Measurements from ENCODE around the gene MRPS27. TPM values are rescaled to one million over a fixed set of nuclear protein-coding genes. Genes with fewer than 3 reads are reported as not detected.
A peak's percentile ranks its signal among the peaks of the same experiment; 100 is the strongest.
"Not testable (repeated sequence)": the region's sequence is repeated elsewhere in the genome, so short reads cannot be mapped to it uniquely, and the experiment has no call there.

The MRPS27 gene
- total and polyA plus RNA-seq, 12 donors, result 20.8 to 91.8 (median 75.8) TPM

GRCh38 chr5:72172786-72173185, 147.3 kb downstream of the MRPS27 start:
- no peak for TF ChIP-seq CTCF (IDR thresholded peaks at IDR 0.05)
- intact Hi-C loops (cut with DNase I), result no loop called here

GRCh38 chr5:72171667-72172066, 148.4 kb downstream of the MRPS27 start:
- WGBS, 2 donors, result 49 to 59% methylated on average over 6 of the region's 6 CpGs
- ATAC-seq, result peak in 6 of 8 donors; percentile 72 to 93 (median 89)
- Histone ChIP-seq H3K9me3 (no peaks in the 10 kb centered on the region), H3K36me3 (peaks cover 0 to 9% (median 0%) of the 10 kb centered on the region in 9 donors), H3K27me3 (peaks cover 0 to 6% (median 0%) of the 10 kb centered on the region in 7 donors), H3K27ac (peak overlapping the region in 2 of 10 donors; percentile 1 to 2), H3K4me1 (peaks cover 4 to 22% (median 17%) of the 10 kb centered on the region in 9 donors), H3K4me3 (no peak overlapping the region)
- intact Hi-C loops (cut with DNase I), result no loop called here
- TF ChIP-seq CTCF (IDR thresholded peaks at IDR 0.05), result no peak
- peak in 1 of 2 donors; percentile 27 for DNase-seq

More at GRCh38 chr5:72172786-72173185, 147.3 kb downstream of the MRPS27 start:
- peaks cover 0 to 12% (median 5%) of the 10 kb centered on the region in 9 donors for H3K4me1 ChIP-seq
- H3K27ac ChIP-seq, result no peak overlapping the region
- no peak for DNase-seq
- peaks cover 0 to 9% (median 0%) of the 10 kb centered on the region in 9 donors for H3K36me3 ChIP-seq
- H3K9me3 ChIP-seq, result no peaks in the 10 kb centered on the region
- peaks cover 0 to 6% (median 0%) of the 10 kb centered on the region in 7 donors for H3K27me3 ChIP-seq
- no peak for ATAC-seq
- no peak overlapping the region for H3K4me3 ChIP-seq
- WGBS, 2 donors, result 83 to 95% methylated on average over 4 of the region's 4 CpGs

DNA sequence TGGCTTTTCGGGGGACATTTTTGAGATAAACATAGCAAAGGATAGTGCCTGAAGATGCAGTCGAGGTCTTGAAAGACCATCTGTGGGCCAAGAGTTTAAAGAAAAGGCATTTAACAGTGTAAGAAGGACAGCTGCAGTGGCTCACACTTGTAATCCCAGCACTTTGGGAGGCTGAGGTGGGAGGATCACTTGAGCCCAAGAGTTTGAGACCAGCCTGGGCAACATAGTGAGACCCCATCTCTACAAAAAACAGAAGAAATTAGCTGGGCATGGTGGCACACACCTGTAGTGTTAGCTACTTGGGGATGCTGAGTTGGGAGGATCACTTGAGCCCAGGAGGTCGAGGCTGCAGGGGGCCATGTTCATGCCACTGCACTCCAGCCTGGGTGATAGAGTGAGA, 148.9 kb downstream of the MRPS27 start:
- H3K9me3 ChIP-seq; DNase-seq; H3K36me3 ChIP-seq; H3K4me3 ChIP-seq; H3K27me3 ChIP-seq; intact Hi-C loops (cut with DNase I): not testable (repeated sequence)
- 95 to 99% methylated on average over 3 of the region's 3 CpGs for WGBS, 2 donors
- Histone ChIP-seq H3K27ac (peak overlapping the region in 1 of 10 donors; percentile 1), H3K4me1 (peaks cover 4 to 27% (median 22%) of the 10 kb centered on the region in 9 donors)
- peak in 1 of 8 donors; percentile 25 for ATAC-seq

DNA sequence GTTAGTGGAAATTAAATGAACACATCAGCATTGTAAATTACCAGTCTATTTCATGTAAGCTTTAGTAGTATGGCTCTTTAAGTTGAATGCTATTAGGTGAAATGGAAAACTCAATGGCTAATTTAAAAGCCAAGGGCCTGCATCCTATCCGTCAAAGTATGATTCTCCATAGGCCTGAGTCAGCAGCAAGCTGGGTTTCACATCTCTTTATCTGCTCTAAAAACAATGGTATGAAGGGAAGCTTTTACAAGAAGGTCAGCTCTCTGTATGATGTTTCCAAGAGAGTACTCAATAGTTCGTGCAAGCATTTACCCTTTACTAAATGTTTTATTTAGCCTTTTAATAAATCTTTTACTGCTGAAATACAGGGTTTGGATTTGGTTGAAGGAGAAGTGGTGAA, 149.9 kb downstream of the MRPS27 start:
- H3K27ac ChIP-seq, result no peak overlapping the region
- H3K4me3 ChIP-seq, result no peak overlapping the region
- TF ChIP-seq CTCF (IDR thresholded peaks at IDR 0.05), result no peak
- H3K9me3 ChIP-seq, result no peaks in the 10 kb centered on the region
- WGBS, 2 donors, result 77 to 91% methylated on average over 2 of the region's 2 CpGs
- DNase-seq, result no peak
- peaks cover 0 to 6% (median 0%) of the 10 kb centered on the region in 7 donors for H3K27me3 ChIP-seq
- peaks cover 4 to 37% (median 24%) of the 10 kb centered on the region in 9 donors for H3K4me1 ChIP-seq
- H3K36me3 ChIP-seq, result peaks cover 0 to 6% (median 0%) of the 10 kb centered on the region in 9 donors
- intact Hi-C loops (cut with DNase I), result no loop called here
- no peak for ATAC-seq

Small RNAs within 50 kb of the gene (microRNA-seq; reads per million reads assigned to microRNA genes)
- gene MIR4803, result 0 reads per million in 2 donors

Other genes with a start within 250 kb of the MRPS27 start
- 100 to 1,000 TPM in 5 of 10 donors, 10 to 100 TPM in 5; 61.2 to 154 (median 104) TPM for gene MAP1B, start 212.8 kb downstream of the MRPS27 start, total RNA-seq
- 10 to 100 TPM; 13.1 to 36.9 TPM for gene MAP1B, start 212.8 kb downstream of the MRPS27 start, polyA plus RNA-seq
- gene PTCD2, start 133 bp upstream of the MRPS27 start, total RNA-seq, result 10 to 100 TPM; 11.3 to 28.9 (median 22.5) TPM
- 1 to 10 TPM; 1.8 to 4.4 TPM for gene PTCD2, start 133 bp upstream of the MRPS27 start, polyA plus RNA-seq
- gene ZNF366, start 187.2 kb upstream of the MRPS27 start, total RNA-seq, result 10 to 100 TPM in 2 of 10 donors, 1 to 10 TPM in 8; 3.8 to 10.5 (median 5.4) TPM
- 1 to 10 TPM; 1.7 to 2.5 TPM for gene ZNF366, start 187.2 kb upstream of the MRPS27 start, polyA plus RNA-seq

All from heart right ventricle (tissue), 16 donors.